Kidney (tissue), 14 donors: Measurements from ENCODE around the gene DNAJB13. TPM values are rescaled to one million over a fixed set of nuclear protein-coding genes. Genes with fewer than 3 reads are reported as not detected.
A peak's percentile ranks its signal among the peaks of the same experiment; 100 is the strongest.

Experiments
- DNase-seq, 5 donors: peaks; one replicate each; pipeline ENCODE4 v3.0.0-alpha.2; 2013 to 2020
- FAIRE-seq: peaks from 2 replicates; lab custom pipeline; 2012; peaks lifted over from hg19 to GRCh38; lab: Jason Lieb, UNC
- H3K27ac ChIP-seq, 2 donors: one replicate each; pipeline ENCODE4 v1.7.0; 2013; ENCODE audit warnings: low read depth in 2 of 2, low read length in 2 of 2, inconsistent platforms in 1 of 2
- H3K27me3 ChIP-seq: one replicate; pipeline ENCODE4 v1.7.1; 2013; ENCODE audit warnings: low read length, inconsistent platforms; ENCODE audit not compliant: control insufficient read depth, insufficient read depth
- H3K36me3 ChIP-seq, 3 donors: one replicate each; pipeline versions ENCODE4 v1.7.0 to v1.7.1; 2013; ENCODE audit warnings: low read length in 3 of 3, control low read depth in 1 of 3, inconsistent platforms in 1 of 3; ENCODE audit not compliant: insufficient read depth in 3 of 3, control insufficient read depth in 2 of 3
- H3K4me1 ChIP-seq, 3 donors: one replicate each; pipeline versions ENCODE4 v1.7.0 to v1.7.1; 2013; ENCODE audit warnings: low read length in 3 of 3, inconsistent platforms in 1 of 3, low read depth in 1 of 3; ENCODE audit not compliant: control insufficient read depth in 2 of 3, insufficient read depth in 2 of 3
- H3K4me3 ChIP-seq, 3 donors: one replicate each; pipeline versions ENCODE4 v1.7.0 to v1.8.1; 2013; ENCODE audit warnings: low read length in 3 of 3, control low read depth in 1 of 3, inconsistent platforms in 1 of 3
- H3K9ac ChIP-seq, 3 donors: one replicate each; pipeline versions ENCODE4 v1.7.0 to v1.7.1; 2013; ENCODE audit warnings: low read length in 3 of 3, control low read depth in 1 of 3, inconsistent platforms in 1 of 3
- H3K9me3 ChIP-seq, 3 donors: one replicate each; pipeline versions ENCODE4 v1.7.0 to v1.7.1; 2013; ENCODE audit warnings: low read length in 3 of 3, control low read depth in 1 of 3, inconsistent platforms in 1 of 3; ENCODE audit not compliant: control insufficient read depth in 2 of 3, insufficient read depth in 1 of 3
- CTCF ChIP-seq: IDR thresholded peaks from 3 replicates; pipeline ENCODE4 v1.5.1; 2012; ENCODE audit warnings: mild to moderate bottlenecking, moderate library complexity, borderline replicate concordance; ENCODE audit not compliant: insufficient read depth; ENCODE audit errors: extremely low read depth
- intact Hi-C: fragments of 100-400 bp; cut with DNase I; formaldehyde crosslinking; loops from one replicate; pipeline ENCODE4 v1.11.1; 2022
- polyA plus RNA-seq: library from polyadenylated mRNA; stranded (reverse); fragments of 350-450 nt; fragmentation: Illumina TruSeq; extraction: RNeasy Lipid Tissue Mini Kit (QIAGEN cat#74804); gene quantifications from one replicate; pipeline ENCODE4 v1.2.3, GENCODE V29; 2014; ENCODE audit warnings: low read depth, low replicate concordance; ENCODE audit not compliant: insufficient read depth
- total RNA-seq: library from RNA; stranded (reverse); fragmentation: NEBNext Ultra II Directional; extraction: Animal tissue kit (Norgen Biotek cat#: 25700); gene quantifications from one replicate; pipeline ENCODE4 v1.2.1, GENCODE V29; 2021
- donor health status: control.
- donor health status: control.
- donor health status: control.
- donor health status: control.
- donor health status: control.
- donor health status: DM: yes; HTN: yes; CAD: no.
- donor health status: Normal renal cell carcinoma (clear cell type).

Gene DNAJB13
- total and polyA plus RNA-seq, 2 donors from 2014 or later: 1.5 to 4.3 TPM

GRCh38 chr11:74007691-74008372, 57.0 kb downstream of the DNAJB13 start:
- H3K27me3 ChIP-seq: no peaks in the 10 kb centered on the region
- H3K9me3 ChIP-seq: no peaks in the 10 kb centered on the region
- no peak overlapping the region for H3K4me3 ChIP-seq
- H3K27ac ChIP-seq: no peak overlapping the region
- no peak for FAIRE-seq
- intact Hi-C loops: no loop called here
- peaks cover 0 to 6% (median 4%) of the 10 kb centered on the region in 3 donors for H3K36me3 ChIP-seq
- peaks cover 0 to 5% (median 0%) of the 10 kb centered on the region in 3 donors for H3K4me1 ChIP-seq
- no peak overlapping the region for H3K9ac ChIP-seq
- TF ChIP-seq CTCF: no peak
- no peak for DNase-seq

- H3K9me3 ChIP-seq: no peaks in the 10 kb centered on the region
- DNase-seq (peak in 2 of 5 donors; percentile 12 to 17), FAIRE-seq (no peak)
- H3K4me1 ChIP-seq: peaks cover 0 to 5% (median 0%) of the 10 kb centered on the region in 3 donors
- no peaks in the 10 kb centered on the region for H3K27me3 ChIP-seq
- H3K36me3 ChIP-seq: peaks cover 0 to 2% (median 2%) of the 10 kb centered on the region in 3 donors
- no peak within 1 kb of the TSS for H3K9ac ChIP-seq
- intact Hi-C loops: no loop called here
- no peak for TF ChIP-seq CTCF
- no peak within 1 kb of the TSS for H3K4me3 ChIP-seq
- H3K27ac ChIP-seq: no peak within 1 kb of the TSS
These were observed 57.8 kb downstream of the DNAJB13 start, which contains the start of gene UCP3 for GRCh38 chr11:74008373-74009229. UCP3 (minus strand) TSS chr11:74009085; CDS start chr11:74007042, 2,043 bp downstream.

- intact Hi-C loops: no loop called here
- peaks cover 0 to 5% (median 0%) of the 10 kb centered on the region in 3 donors for H3K4me1 ChIP-seq
- H3K4me3 ChIP-seq: no peak overlapping the region
- no peak for FAIRE-seq
- no peak overlapping the region for H3K9ac ChIP-seq
- no peaks in the 10 kb centered on the region for H3K9me3 ChIP-seq
- TF ChIP-seq CTCF: no peak
- no peak overlapping the region for H3K27ac ChIP-seq
- peaks cover 0 to 3% (median 2%) of the 10 kb centered on the region in 3 donors for H3K36me3 ChIP-seq
- no peaks in the 10 kb centered on the region for H3K27me3 ChIP-seq
- no peak for DNase-seq
These were observed 58.4 kb downstream of the DNAJB13 start for GRCh38 chr11:74009230-74009547.
